ENCODE data around the gene SMARCC1.

The SMARCC1 gene

DNA sequence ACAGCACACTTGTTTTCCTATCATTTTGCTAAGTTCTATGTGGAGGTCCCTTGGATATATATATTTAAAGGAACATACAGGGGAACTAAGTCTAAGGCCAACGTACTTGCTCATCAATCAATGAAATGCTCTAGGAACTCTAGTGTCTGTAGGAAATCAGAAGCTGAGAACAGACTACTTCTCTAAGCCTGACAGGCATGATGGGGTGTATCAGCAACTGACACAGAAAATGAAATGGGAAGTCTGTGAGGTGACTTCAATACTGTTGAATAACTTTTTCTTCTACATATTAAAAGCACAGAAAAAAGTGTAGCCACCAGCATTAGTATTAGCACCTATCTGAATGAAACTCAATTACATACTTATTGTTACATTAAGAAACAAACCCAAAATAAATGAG, 146.2 kb downstream of the SMARCC1 start:
- no peak for DNase-seq (ENCODE audit: low read depth in 2 of 2)

DNA sequence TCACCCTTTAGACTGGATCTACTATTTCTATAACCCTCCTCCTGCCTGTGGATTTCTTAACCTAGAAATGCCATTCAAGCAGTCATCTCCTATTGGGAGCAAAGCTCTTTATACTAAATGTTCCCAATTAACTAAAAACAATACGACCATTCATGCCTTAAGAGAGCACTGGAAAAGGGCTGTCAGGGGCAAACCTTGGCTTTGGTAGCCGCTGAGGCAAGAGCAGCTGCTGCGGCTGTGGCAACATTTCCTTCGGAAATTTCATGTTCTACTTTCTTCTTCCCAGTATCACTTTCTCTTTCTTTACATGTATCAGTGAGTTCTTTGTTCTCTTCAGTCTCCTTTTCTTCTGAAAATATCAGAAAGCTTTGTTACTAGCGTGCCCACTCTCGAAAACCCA, 146.7 kb downstream of the SMARCC1 start:
- DNase-seq (ENCODE audit: low read depth in 2 of 2): no peak

DNA sequence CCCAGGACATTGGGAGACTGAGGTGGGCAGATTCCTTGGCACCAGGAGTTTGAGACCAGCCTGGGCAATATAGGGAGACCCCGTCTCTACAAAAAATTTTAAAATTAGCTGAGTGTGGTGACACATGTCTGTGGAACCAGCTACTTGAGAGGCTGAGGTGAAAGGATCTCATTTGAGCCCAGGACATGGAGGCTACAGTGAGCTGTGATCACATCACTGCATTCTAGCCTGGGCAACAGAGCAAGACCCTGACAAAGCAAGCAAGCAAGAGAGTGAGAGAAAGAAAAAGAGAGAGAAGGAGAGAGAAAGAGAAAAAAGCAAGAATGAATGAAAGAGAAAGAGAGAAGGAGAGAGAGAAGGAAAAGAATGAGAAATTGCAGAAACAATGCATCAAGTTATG, 150.9 kb downstream of the SMARCC1 start:
- no peak for DNase-seq (ENCODE audit: low read depth in 2 of 2)

DNA sequence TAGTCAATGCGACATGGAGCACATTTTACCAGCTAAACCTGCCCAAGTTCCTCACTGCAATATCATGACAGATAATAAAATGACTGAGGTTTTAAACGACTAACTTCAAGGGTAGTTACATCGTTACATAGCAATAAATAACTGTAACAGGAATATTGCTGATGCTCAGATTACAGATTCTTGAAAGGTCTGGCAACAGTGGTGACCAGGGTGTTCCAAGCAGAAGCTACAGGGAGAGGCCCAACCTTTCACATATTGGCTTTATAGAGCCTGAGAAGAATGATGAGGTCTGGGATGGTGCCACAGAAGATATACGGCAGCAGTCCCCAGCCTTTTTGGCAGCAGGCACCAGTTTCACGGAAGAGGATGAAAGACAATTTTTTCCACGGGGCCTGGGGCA, 151.9 kb downstream of the SMARCC1 start:
- DNase-seq (ENCODE audit: low read depth in 2 of 2): no peak

DNA sequence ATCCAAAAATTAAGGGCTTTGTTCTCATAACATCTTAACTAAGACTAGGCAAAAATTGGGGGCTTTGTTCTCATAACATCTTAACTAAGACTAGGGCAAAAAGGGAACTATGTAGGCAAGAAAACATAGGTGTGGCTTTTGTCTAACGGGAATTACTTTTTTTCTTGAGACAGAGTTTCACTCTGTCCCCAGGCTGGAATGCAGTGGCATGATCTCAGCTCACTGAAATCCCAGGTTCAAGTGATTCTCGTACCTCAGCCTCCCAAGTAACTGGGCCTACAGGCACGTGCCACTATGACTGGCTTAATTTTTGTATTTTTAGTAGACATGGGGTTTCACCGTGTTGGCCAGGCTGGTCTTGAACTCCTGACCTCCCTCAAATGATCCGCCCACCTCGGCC, 153.3 kb downstream of the SMARCC1 start:
- no peak for DNase-seq (ENCODE audit: low read depth in 2 of 2)

DNA sequence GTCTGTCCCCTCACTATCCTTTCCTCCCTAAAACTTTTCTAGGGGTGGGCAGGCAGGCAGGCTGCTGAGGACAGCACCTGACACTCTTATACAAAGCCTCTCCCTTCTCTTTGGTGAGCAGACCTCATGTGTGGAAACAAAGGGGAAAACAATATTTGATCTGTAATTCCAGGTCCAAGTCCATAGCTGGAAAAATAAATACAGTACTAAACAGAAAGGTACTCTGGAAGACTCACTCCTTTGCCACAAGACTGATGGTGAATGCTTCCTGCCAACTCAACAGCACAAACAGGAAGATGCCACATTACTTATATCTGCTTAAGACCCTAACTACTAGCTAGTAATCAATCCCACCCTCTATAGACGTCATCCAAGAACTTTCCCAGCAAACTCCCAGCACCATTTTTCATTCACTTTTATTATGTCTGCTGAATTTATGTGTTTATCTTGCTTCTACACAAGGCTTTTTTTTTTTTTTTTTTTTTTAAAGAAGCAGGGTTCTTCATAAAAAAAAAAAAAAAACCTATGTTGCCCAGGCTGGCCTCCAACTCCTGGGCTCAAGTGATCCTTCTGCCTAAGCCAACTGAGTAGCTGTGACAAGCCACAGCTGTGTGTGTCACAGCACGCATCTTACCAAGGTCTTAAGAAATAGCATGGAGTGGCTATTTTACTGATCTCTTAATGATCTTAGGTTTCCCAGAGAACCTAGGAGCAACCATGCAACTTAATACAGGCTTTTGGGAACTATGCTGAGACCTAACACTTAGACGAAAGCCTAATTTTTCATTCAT, 158.8 kb downstream of the SMARCC1 start:
- DNase-seq (ENCODE audit: low read depth in 2 of 2): no peak

DNA sequence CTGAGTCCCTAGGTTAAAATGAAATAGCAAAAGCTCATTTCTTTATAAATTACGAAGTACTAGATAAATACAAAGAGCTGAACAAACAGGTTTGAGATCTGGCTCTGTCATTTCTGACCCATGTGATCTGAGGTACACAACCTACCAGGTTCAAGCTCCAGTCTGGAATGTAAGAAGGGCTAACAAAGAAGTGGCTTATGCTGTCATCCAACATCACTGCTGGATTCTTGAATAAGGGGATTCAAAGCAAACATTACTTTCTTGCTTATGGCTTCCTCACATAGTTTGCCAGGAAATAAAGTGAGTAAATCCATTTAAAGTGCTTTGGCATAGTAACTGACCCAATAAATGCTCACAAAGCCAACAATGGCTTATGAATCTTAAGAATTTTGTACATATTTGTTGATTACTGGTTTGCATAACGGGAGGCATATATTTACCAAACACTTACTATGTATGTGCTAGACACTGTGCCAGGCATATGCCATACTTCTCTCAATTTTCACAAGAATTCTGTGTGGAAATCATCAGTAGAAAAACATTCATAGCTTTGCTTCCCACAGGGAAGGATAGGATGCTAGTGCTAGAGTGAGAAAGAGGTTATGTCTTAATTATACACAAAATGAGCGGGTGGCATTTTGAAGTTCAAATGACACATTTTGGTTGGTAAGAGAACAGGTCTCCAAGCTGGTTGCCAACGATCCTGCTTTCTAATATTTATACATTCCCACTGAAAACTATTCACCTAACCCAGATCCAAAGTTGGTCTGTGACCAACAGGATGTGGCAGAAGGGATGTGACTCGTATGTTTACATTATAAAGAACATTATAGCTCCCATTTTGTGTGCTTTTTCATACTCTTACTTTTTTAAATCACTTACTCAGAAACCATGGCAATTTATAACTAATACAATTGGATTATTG, 164.3 kb downstream of the SMARCC1 start:
- DNase-seq (ENCODE audit: low read depth in 2 of 2): no peak

DNA sequence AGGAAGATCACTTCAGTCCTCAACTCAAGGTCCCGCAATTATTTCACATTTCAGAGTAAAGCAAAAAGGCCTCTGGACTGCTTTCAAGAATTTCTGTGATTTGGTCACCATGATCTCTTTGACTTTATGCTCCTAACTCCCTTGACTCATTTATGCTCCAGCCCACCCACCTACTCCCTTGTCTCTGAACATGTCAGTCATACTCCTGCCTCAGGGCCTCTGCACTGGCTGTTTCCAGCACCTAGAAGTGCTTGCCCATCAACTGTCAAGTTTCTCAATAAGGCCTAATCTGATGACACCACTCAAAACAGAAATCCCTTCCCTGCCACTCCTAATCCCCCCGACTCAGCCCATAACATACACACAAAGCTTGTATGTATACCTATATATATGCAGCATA, 166.9 kb downstream of the SMARCC1 start:
- peak in 1 of 2 donors; percentile 2 for DNase-seq (ENCODE audit: low read depth in 2 of 2)

DNA sequence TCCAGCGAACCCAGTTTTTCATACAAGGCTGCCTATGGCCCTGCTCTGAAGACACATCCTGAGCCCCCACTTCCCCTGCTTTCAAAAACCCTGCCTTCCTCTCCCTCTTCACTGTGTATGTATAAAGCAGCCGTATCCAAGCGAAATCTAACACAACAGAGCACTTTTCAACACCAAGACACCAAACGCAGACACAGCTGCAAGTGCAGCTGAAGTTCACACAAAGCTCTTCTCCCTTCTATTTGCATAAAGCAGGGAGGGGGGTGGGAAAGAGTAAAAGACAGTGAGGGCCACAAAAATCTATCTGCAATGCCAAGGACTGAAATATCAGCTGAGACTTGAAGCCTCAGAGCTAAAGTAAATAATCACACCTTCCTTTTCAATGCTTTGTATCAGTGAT, 168.0 kb downstream of the SMARCC1 start:
- DNase-seq (ENCODE audit: low read depth in 2 of 2): no peak

DNA sequence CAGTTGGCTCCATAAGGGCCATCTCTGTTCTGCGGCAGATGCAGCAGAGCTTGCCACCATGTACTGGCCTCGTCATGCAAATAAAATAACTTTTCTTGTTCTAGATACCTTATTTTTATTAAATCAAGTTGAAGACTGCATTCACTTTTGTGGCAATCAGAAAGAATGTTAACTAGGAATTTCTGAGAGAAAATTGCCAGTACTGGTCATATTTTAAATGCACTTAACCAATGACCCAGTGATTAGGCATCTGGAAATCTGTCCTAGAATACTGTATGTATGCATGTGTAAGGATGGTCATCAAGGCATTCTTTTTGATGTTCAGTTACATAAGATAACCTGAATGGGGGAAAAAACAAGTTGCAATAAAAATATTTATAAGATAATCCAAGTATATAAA, 168.8 kb downstream of the SMARCC1 start:
- DNase-seq (ENCODE audit: low read depth in 2 of 2): no peak

DNA sequence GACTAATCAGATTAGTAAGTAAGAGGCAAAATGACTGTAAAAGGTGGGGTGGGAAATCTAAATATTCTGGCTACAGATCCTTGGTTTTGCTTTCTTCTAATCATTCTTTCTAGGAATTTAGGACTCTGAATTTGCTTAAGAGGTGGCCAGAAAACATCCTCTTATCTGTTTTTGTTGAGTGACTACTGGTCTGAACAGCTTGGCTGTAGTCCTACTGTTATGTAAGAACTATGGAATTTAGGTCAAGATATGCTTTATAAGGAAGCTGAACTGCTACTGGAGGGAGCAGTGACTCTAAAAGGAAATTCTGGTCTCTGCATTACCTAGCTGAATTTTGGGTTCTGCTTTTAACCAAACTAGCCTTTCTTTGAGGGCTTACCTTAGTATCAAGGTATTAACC, 169.5 kb downstream of the SMARCC1 start:
- DNase-seq (ENCODE audit: low read depth in 2 of 2): no peak

DNA sequence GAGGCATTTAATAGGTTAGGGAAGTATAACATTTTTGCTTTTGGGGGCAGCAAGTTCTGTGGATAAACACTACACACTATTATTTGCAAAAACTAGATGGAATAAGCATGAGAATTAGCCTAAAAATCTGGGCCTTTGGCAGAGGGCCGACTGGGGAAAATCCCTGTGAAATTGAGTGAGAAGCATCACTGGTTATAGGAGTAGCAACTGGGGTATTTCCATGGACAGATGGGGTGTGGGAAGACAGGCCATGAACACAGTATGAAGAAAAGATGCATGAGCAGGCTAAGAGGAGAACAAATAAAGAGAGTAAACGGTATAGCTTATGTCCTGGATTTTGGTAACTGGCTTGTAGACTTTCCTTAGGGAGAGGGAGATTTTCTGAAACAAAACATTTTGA, 170.1 kb downstream of the SMARCC1 start:
- DNase-seq (ENCODE audit: low read depth in 2 of 2): no peak

DNA sequence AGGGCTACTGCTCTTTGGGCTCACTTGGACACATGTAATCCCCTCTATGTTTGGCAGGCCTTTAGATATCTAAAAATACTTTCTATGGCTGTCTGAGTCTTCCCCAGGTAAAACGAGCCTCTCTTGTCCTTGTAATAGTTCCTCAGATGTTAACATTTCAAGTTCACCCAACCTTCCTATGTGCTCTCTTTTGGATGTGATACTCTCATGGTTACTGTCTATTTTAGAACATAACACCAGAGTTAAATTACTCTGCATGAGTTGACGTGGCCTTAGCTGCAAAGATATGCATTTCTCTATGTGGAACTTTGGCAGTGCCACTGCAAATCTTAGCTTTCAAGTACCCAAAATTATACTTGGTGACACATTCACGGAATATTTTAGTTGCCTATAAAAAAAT, 171.1 kb downstream of the SMARCC1 start:
- no peak for DNase-seq (ENCODE audit: low read depth in 2 of 2)

DNA sequence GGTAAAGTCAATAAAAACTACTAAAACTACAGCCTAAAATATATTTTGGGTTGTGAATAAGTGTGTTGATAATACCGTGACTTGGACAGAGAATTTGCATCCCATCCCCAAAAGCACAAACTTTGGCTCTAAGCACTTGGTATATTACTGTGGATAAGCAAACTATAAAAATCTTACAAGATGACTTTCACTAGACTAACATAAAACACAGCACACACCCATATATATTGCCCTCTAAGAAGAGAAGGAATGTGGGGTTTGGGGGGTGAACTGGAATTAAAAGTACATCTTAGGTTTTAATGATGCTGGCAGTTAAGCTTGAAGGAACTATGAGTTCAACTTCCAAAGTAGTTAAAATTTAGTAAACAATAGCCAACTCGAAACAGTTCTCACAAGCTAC, 174.4 kb downstream of the SMARCC1 start:
- DNase-seq (ENCODE audit: low read depth in 2 of 2): no peak

DNA sequence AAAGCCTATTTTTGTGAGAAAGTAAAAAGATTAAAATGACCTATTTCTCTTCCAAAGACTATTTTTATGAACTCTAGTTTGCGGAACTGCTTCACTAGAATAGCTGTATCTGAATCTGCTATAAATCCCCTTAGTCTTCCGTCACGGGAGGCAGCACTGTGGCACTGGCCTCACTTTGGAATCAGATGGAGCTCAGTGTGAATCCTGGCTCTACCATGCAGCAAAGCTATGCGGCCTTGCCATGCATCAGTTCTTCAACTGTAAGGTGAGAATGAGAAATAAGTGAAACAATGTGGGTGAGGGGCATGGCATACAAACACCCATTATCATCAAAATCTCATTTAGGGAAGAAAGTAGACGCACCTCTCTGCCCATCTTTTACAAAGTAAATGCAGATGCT, 175.5 kb downstream of the SMARCC1 start:
- no peak for DNase-seq (ENCODE audit: low read depth in 2 of 2)

DNA sequence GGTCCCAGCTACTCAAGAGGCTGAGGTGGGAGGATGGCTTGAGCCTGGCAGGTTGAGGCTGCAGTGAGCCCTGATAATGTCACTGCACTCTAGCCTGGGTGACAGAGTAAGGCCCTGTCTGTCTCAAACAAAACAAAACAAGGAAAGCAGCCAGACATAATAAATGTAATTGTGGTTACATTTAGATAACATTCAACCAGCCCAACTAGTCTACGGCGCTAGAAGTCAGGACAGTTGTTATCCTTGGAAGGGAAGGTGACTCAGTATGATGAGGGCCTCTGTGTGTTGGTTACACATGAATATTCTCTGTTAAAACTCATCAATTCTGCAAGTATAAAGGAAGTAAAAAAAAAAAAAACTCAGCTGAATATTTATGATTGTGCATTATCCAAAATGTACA, 176.0 kb downstream of the SMARCC1 start:
- no peak for DNase-seq (ENCODE audit: low read depth in 2 of 2)

DNA sequence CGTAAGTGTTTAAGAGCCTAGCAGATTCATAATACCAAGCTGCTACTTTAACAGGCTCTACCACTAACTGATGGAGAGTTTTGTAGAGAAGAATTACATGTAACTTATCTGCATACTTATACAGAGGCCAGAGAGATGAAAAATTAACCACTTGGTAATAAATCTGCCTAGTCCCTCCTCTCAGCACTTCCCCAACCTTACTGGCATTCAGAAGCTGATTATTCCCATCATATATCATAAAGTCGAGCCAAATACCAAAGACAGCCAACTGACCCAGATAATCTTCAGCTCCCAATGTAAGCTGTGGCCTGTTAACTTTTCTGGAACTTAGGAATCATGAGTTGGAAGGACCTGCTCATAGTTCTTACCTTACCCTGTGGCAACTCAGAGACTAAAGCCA, 177.5 kb downstream of the SMARCC1 start:
- DNase-seq (ENCODE audit: low read depth in 2 of 2): no peak

DNA sequence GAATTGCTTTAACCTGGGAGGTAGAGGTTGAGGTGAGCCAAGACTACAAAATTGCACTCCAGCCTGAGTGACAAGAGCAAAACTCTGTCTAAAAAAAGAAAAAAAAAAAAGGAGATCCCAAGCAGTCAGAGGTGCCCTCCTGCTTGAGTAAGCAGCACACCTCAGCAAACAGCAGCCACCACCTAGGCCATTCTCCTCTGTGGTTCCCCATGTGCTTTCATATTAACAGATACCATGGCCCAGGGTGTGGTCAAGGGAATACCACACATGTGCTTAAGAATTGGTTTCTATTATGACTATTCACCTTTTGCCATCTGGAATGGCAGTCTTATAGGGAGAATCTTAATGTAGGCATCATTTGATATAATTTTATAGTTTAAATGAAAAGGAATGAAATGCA, 178.4 kb downstream of the SMARCC1 start:
- DNase-seq (ENCODE audit: low read depth in 2 of 2): no peak

DNA sequence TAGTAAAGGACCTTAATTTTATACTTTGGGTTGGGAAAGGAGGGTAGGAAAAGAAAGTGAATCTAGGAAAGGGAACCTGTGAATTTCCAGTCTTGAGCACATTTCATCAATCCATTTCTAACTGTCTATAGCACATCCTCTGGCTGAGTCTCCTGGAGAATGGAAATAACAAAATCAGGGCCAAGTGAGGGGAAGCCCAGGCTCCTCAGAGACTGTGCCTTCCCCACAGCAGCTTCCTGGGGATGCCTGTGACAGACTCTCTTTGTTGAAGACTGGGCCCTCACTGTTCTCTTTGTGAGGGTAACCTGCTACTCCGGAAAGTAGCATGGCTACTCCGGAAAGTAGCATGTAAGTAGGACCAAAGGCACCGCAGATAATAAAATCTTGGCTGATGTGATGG, 180.4 kb downstream of the SMARCC1 start:
- DNase-seq (ENCODE audit: low read depth in 2 of 2): no peak

DNA sequence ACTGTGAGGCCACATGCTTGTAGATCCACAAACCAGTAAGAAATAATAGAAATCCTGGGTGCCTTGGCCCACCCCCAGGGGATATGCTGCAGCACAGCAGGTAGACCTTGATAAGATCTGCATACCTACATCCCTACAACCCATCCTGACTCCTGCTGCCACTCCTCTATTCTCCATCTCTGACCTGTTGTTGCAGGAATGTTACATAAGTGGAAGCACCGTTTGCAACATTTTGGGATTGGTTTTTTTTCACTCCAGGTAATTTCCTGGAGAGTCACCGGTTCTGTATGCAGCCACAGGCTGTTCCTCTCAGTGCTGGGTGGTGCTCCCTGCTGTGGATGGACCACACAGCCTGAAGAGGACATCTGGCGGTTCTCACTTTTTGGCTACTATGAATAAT, 186.9 kb downstream of the SMARCC1 start:
- DNase-seq (ENCODE audit: low read depth in 2 of 2): no peak

DNA sequence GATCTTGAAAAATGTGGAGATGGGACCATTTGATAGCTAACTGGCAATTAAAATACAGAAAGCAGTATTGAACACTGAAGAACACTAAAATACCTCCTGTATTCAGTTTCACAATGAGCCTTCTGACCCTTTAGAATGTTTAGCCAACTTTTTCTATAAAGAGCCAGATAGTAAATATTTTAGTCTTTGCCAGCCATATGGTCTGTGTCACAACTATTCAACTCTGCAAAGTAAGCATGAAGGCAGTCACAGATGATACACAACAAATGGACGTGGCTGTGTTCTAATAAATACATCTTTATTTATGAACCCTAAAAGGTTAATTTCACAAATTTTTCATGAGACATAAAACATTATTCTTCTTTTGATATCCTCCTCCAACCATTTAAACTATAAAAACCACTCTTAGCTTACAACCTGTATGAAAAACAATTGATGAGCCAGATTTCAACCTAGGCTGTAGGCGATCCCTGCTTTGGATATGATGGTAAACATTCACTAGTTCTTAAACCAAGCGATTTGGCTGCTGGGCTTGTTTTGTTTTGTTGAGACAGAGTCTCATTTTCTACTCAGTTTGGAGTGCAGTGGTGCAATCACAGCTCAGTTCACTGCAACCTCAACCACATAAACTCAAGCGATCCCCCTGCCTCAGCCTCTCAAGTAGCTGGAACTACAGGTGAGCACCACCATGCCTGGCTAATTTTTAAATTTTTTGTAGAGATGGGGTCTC, 189.5 kb downstream of the SMARCC1 start:
- DNase-seq (ENCODE audit: low read depth in 2 of 2): no peak

DNA sequence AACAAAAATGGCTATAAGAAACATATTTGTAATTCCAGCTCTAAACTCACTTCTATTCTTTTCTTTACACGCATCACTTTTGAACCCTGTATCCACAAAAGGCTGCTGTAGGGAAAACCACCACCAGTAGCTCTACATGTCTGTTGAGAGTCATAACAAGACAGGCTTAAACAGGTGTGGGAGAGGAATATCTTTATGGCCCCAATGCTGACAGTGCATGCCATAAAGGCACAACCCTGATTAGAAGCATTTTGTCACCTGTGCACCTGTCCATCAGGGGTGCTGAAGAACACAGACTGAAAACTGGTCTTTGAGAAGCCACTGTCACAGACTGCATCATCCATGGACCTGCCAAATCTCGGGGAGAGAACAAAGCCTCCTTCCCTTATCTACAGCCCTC, 191.5 kb downstream of the SMARCC1 start:
- no peak for DNase-seq (ENCODE audit: low read depth in 2 of 2)
